HUES48 (cell line): ENCODE measurements around the gene GSTK1.

Experiments used
- H3K27ac ChIP-seq: one replicate; pipeline ENCODE4 v1.7.0; 2013; ENCODE audit warnings: low read depth, low read length, inconsistent platforms
- H3K27me3 ChIP-seq: 2 replicates; pipeline ENCODE4 v1.6.1; 2013; ENCODE audit warnings: mild to moderate bottlenecking, low read length; ENCODE audit not compliant: control insufficient read depth, insufficient read depth
- H3K36me3 ChIP-seq: 2 replicates; pipeline ENCODE4 v1.6.1; 2013; ENCODE audit warnings: low read length; ENCODE audit not compliant: control insufficient read depth, insufficient read depth
- H3K4me1 ChIP-seq: 2 replicates; pipeline ENCODE4 v1.6.1; 2013; ENCODE audit warnings: mild to moderate bottlenecking, low read length; ENCODE audit not compliant: control insufficient read depth, insufficient read depth
- H3K4me3 ChIP-seq: 2 replicates; pipeline ENCODE4 v1.5.1; 2013; ENCODE audit warnings: mild to moderate bottlenecking, low read depth, low read length
- H3K9ac ChIP-seq: 2 replicates; pipeline ENCODE4 v1.6.1; 2013; ENCODE audit warnings: mild to moderate bottlenecking, low read depth, low read length, moderate library complexity
- H3K9me3 ChIP-seq: 2 replicates; pipeline ENCODE4 v1.6.1; 2013; ENCODE audit warnings: low read length; ENCODE audit not compliant: control insufficient read depth, insufficient read depth

Gene GSTK1

DNA sequence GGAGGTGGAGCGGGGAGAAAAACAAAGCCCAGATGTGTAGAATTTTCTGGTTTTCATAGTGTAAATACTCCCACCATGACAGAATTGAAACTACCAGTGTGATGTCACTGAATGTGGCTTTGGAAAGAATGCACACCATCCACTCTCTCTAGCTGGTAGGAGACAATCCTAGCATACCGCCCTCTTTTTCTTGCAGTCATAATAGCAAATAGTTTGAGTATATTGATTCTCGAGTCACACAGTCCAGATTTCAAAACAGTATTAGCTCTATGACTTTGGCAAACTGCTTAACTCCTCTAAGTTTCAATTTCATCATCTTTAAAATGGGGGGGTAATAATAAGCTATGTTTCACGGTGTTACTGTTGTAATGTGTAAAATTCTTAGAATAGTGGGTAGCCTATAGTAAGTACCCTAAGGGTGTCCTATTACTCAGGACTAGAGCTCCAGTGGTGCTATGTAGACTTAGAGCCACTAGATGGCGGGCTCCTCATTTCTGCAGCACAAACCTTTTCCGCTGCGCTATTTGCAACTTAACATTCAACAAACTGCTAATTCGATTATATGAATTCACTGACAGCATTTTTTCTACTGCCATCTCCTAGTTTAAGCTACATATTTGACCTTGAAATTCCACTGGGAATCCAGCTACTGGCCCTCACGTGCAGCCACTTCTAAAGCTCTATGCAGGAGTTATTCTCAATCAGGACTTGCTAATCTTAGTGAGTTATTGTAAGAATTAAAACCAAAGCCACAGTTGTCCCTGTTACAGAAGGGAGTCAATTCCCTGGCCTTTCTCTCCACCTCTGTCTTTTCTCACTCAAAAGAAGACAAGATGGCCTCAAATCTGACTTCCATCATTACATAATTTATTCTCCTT, 22.7 kb upstream of the GSTK1 start:
- Histone ChIP-seq H3K9me3 (peaks cover 4% of the 10 kb centered on the region; the same call in 1 of the 2 replicates), H3K27me3 (no peaks in the 10 kb centered on the region), H3K4me3 (no peak overlapping the region), H3K36me3 (no peaks in the 10 kb centered on the region), H3K4me1 (peaks cover 3% of the 10 kb centered on the region; the same call in 1 of the 2 replicates), H3K9ac (no peak overlapping the region), H3K27ac (no peak overlapping the region)

DNA sequence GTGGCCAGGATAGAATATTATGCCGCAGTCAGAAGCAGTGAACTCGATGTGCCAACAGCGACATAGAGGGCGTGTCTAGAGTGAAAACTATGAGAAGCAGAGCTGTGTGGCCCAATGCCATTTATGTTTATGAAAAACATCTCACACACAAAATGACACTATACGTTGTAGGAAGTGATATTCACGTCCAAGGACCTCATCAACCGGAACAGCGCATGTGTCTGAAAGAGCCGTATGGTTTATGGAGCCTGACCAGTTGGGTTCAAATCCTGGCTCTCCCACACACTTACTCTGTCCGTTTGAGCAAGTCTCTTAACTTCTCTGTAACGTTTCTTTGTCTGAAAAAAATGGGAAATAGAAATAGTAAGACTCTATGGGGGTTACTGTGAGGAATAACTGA, 20.9 kb upstream of the GSTK1 start:
- Histone ChIP-seq H3K9me3 (no peaks in the 10 kb centered on the region), H3K9ac (no peak overlapping the region), H3K27me3 (no peaks in the 10 kb centered on the region), H3K4me3 (no peak overlapping the region), H3K36me3 (no peaks in the 10 kb centered on the region), H3K4me1 (peaks cover 3% of the 10 kb centered on the region; the same call in 1 of the 2 replicates), H3K27ac (no peak overlapping the region)

DNA sequence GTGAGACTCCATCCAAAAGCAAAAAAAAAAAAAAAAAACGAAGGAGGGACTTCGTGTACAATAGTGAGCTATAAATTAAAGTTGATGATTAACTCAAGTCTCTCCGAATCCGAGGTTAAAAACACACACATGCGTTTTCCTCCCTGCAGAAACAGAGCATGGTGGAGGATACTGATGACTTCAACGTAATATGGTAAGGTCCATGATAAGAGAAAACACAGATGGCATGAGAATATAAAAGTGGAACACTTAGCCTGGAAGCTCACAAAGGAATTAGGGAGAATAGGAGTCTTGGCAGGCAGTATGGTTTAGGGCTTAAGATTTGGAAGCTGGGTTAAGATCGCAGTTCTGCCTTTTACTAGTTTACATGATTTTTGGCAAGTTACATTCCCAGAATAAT, 20.1 kb upstream of the GSTK1 start:
- H3K4me3 ChIP-seq = no peak overlapping the region
- no peaks in the 10 kb centered on the region for H3K27me3 ChIP-seq
- no peak overlapping the region for H3K27ac ChIP-seq
- no peaks in the 10 kb centered on the region for H3K9me3 ChIP-seq
- H3K36me3 ChIP-seq = no peaks in the 10 kb centered on the region
- H3K4me1 ChIP-seq = peaks cover 3% of the 10 kb centered on the region; the same call in 1 of the 2 replicates
- no peak overlapping the region for H3K9ac ChIP-seq

DNA sequence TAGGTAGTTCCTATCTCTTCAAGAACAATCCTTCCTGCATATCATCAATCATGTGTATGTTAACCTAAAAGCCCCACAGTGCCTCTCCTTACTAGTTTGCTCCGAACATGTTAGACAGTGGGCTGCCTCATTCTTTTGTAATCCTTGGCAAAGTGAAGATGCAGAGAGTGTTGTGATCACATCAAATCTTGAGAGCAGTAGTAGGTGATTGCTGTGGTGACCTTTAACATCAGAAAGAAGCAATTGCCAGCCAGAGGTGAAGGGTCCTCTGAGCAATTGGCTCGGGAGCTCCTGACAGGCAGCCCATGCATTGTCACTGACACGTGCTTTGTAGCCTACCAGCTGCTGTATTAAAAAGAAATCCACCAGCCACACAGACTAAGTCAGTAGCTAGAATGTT, 19.6 kb upstream of the GSTK1 start:
- H3K4me1 ChIP-seq = peaks cover 3% of the 10 kb centered on the region; the same call in 1 of the 2 replicates
- no peak overlapping the region for H3K9ac ChIP-seq
- H3K9me3 ChIP-seq = no peaks in the 10 kb centered on the region
- H3K4me3 ChIP-seq = no peak overlapping the region
- H3K27me3 ChIP-seq = no peaks in the 10 kb centered on the region
- H3K27ac ChIP-seq = no peak overlapping the region
- H3K36me3 ChIP-seq = no peaks in the 10 kb centered on the region

DNA sequence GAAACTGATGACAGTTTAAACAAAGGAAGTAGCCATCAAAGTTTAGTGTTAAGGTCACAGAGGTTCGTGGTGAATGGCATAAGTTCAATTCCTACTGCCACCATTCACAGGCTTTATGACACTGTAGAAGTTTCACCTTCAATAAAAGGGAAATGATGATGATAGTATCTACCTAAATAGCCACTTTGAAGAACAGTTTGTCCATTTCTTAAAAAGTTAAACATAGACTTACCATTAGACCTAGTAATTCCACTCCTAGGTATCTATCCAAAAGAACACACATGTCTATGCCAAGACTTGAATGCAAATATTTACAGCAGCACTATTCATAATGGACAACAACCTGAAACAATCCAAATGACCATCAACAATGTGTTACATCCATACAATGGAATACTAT, 18.9 kb upstream of the GSTK1 start:
- H3K4me3 ChIP-seq = no peak overlapping the region
- H3K27me3 ChIP-seq = no peaks in the 10 kb centered on the region
- no peaks in the 10 kb centered on the region for H3K9me3 ChIP-seq
- H3K4me1 ChIP-seq = peaks cover 3% of the 10 kb centered on the region; the same call in 1 of the 2 replicates
- H3K36me3 ChIP-seq = no peaks in the 10 kb centered on the region
- no peak overlapping the region for H3K27ac ChIP-seq
- no peak overlapping the region for H3K9ac ChIP-seq

DNA sequence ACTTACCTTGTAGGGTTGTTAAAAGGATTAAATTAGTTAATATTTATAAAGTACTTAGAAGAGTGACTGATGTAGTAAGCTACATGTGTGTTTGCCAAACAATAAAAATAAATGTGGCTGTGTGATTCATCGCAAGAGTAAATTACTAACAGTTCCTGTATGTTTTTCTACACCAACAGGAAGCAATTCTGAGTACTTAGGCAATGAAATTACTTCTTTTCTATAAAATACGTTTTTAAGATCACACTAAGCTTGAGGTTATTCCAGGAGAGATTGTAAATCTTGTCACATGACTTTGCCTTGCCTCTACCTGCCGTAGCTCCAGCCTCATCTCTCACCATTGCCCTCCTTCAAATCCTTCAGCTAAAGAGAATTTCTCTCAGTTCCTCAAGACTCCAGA, 18.1 kb upstream of the GSTK1 start:
- Histone ChIP-seq H3K9me3 (no peaks in the 10 kb centered on the region), H3K27me3 (no peaks in the 10 kb centered on the region), H3K9ac (no peak overlapping the region), H3K36me3 (no peaks in the 10 kb centered on the region), H3K4me1 (peaks cover 3% of the 10 kb centered on the region; the same call in 1 of the 2 replicates), H3K4me3 (no peak overlapping the region), H3K27ac (no peak overlapping the region)

DNA sequence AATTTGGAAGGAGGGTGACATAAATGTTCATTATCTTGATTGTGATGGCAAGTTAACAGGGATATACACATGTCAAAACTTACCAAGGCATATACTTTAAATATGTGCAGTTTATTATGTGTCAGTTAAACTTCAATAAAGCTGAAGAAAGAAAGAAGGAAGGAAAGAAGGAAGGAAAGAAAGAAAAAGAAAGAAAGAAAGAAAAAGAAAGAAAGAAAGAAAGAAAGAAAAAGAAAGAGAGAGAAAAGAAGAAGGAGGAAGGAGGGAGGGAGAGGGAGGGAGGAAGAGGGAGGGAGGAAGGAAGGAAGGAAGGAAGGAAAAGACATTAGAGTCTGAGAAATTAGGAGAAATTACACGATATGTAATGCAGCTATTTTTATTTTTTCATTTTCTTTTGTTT, 15.9 kb upstream of the GSTK1 start:
- H3K4me1 ChIP-seq = no peaks in the 10 kb centered on the region

DNA sequence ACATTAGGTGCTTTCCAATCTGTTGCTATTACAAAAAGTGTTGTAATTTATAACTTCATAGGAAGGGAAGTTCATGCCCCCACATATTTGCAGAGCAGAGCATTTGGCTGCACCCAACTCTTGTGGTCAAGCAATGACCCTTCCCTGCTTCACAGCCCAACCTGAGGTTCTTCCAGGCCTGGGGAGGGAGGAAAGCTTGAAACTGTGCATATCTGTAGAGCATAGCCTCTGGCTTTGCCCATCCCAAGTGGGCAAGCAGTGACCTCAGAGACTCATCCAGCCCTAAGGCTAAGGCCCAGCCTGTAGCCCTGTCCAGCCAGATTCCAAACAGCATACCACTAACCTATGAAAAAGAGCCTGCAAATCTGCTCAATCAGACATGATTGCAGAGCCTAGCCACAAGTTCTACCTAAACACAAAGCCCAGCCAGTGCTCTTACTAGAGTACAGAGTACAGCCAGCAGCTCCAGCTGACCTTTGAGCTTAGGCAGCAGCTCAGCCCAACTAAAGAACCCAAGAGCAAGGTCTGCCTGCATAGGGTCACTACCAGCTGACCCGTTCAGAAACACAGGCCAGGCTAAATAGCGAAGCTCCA, 14.4 kb upstream of the GSTK1 start:
- H3K27me3 ChIP-seq = no peaks in the 10 kb centered on the region
- H3K4me3 ChIP-seq = no peak overlapping the region
- no peak overlapping the region for H3K9ac ChIP-seq
- no peaks in the 10 kb centered on the region for H3K4me1 ChIP-seq
- no peaks in the 10 kb centered on the region for H3K9me3 ChIP-seq
- H3K27ac ChIP-seq = no peak overlapping the region
- H3K36me3 ChIP-seq = no peaks in the 10 kb centered on the region

More for the DNA sequence above, 15.9 kb upstream of the GSTK1 start:
- Histone ChIP-seq H3K4me3 (no peak overlapping the region), H3K9ac (no peak overlapping the region), H3K9me3 (no peaks in the 10 kb centered on the region), H3K27me3 (no peaks in the 10 kb centered on the region), H3K27ac (no peak overlapping the region), H3K36me3 (no peaks in the 10 kb centered on the region)

DNA sequence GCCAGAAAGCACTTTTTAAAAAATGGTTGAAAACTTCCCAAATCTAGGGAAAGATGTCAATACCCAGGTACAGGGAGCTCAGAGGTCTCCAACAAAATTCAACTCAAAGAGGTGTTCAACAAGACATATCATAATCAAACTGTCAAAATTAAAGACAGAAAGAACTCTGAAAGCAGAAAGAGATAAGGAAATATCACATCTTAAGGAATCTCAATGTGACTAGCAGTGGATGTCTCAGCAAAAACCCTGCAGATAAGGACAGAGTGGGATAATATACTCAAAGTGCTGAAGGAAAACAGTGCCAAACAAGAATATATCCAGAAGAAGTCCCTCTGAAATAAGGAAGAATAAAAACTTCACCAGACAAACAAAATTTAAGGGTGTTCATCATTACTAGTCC, 13.0 kb upstream of the GSTK1 start:
- Histone ChIP-seq H3K27me3 (no peaks in the 10 kb centered on the region), H3K36me3 (no peaks in the 10 kb centered on the region), H3K4me3 (no peak overlapping the region), H3K4me1 (no peaks in the 10 kb centered on the region), H3K9me3 (no peaks in the 10 kb centered on the region), H3K27ac (no peak overlapping the region), H3K9ac (no peak overlapping the region)

DNA sequence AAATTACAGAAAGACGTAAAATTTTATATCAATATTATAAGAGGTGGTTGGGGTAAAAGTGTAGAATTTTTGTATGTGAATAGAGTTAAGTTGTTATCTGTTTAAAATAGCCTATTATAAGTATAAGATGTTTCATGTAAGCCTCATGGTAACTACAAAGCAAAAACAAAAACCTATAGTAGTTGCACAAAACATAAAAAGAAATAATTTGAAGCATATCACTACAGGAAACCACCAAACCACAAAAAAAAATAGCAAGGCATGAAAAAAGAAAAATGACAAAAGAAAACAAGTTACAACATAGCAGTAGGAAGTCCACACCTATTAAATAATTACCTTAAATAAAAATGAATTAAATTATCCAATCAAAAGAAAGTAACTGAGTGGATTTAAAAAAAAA, 12.4 kb upstream of the GSTK1 start:
- no peaks in the 10 kb centered on the region for H3K36me3 ChIP-seq
- no peak overlapping the region for H3K4me3 ChIP-seq
- H3K4me1 ChIP-seq = no peaks in the 10 kb centered on the region
- H3K27me3 ChIP-seq = no peaks in the 10 kb centered on the region
- H3K9ac ChIP-seq = no peak overlapping the region
- no peak overlapping the region for H3K27ac ChIP-seq
- no peaks in the 10 kb centered on the region for H3K9me3 ChIP-seq

DNA sequence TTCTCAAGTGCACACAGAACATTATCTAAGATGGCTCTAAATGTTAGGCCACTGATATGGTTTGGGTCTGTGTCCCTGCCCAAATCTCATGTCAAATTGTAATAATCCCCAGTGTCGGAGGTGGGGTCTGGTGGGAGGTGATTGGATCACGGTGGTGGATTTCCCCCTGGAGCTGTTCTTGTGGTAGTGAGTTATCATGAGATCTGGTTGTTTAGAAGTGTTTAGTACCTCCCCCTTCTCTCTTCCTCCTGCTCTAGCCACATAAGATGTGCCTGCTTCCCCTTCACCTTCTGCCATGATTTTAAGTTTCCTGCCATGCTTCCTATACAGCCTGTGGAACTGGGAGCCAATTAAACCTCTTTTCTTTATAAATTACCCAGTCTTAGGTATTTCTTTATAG, 11.2 kb upstream of the GSTK1 start:
- Histone ChIP-seq H3K27ac (no peak overlapping the region), H3K4me3 (no peak overlapping the region), H3K9ac (no peak overlapping the region), H3K4me1 (no peaks in the 10 kb centered on the region), H3K36me3 (no peaks in the 10 kb centered on the region), H3K27me3 (no peaks in the 10 kb centered on the region), H3K9me3 (no peaks in the 10 kb centered on the region)
